Esophagus muscularis mucosa (tissue), 4 donors: ENCODE measurements around the gene PPP6R2. TPM values are rescaled to one million over a fixed set of nuclear protein-coding genes. Genes with fewer than 3 reads are reported as not detected.

ENCODE experiments used
- DNase-seq: peaks from one replicate; pipeline ENCODE4 v3.0.0-alpha.2; 2017; ENCODE audit errors: extremely low spot score
- H3K27ac ChIP-seq, 4 donors: fragments of 200-600 bp; sonication (generic); replicated peaks in 1 of 4; 1 replicate in 3 of 4; 2 replicates in 1 of 4; pipeline ENCODE4 v1.5.1; 2016 to 2019; ENCODE audit warnings: mild to moderate bottlenecking in 1 of 4
- H3K27me3 ChIP-seq, 4 donors: fragments of 200-600 bp; sonication (generic); one replicate each; pipeline versions ENCODE4 v1.5.1 to v1.6.0; 2016 to 2019
- H3K36me3 ChIP-seq, 4 donors: fragments of 200-600 bp; sonication (generic); one replicate each; pipeline ENCODE4 v1.5.1; 2016 to 2019
- H3K4me1 ChIP-seq, 4 donors: fragments of 200-600 bp; sonication (generic); one replicate each; pipeline ENCODE4 v1.5.1; 2016 to 2019
- H3K4me3 ChIP-seq, 4 donors: fragments of 200-600 bp; sonication (generic); 1 replicate in 2 of 4; 2 replicates in 2 of 4; pipeline ENCODE4 v1.5.1; 2016 to 2019; ENCODE audit warnings: mild to moderate bottlenecking in 4 of 4, moderate library complexity in 1 of 4
- H3K9me3 ChIP-seq, 4 donors: fragments of 200-600 bp; sonication (generic); 1 replicate in 3 of 4; 2 replicates in 1 of 4; pipeline ENCODE4 v1.5.1; 2016 to 2019
- EP300 ChIP-seq: sonication (generic); formaldehyde crosslinking; IDR thresholded peaks from one replicate; pipeline ENCODE4 v1.6.1; 2017; ENCODE audit warnings: antibody characterized with exemption
- POLR2A ChIP-seq: fragments of 450-650 bp; IDR thresholded peaks from one replicate; pipeline ENCODE4 v1.6.1; 2017; ENCODE audit warnings: antibody characterized with exemption, moderate library complexity, mild to moderate bottlenecking, low read depth
- POLR2AphosphoS5 ChIP-seq, 2 donors: sonication (generic); formaldehyde crosslinking; IDR thresholded peaks; one replicate each; pipeline ENCODE4 v1.6.1; 2017; ENCODE audit warnings: antibody characterized with exemption in 2 of 2
- WGBS: methylation state at CpG from one replicate; pipeline ENCODE4 v1.1.5; 2018; 5-methylcytosine and 5-hydroxymethylcytosine counted together
- intact Hi-C: fragments of 100-400 bp; cut with DNase I; formaldehyde crosslinking; loops from one replicate; pipeline ENCODE4 v1.15.1; 2023
- total RNA-seq, 4 donors: library from RNA; depleted of rRNA; stranded (reverse); fragments of >200 nt; gene quantifications; one replicate each; pipeline versions ENCODE4 v1.1.0 to v1.2.1, GENCODE V29; 2016
- TF ChIP-seq, protein P1 (sequence below), 3 experiments: fragments of 200-600 bp in 2 of 3; fragments of 450-650 bp in 1 of 3; sonication (generic) in 2 of 3; IDR thresholded peaks; one replicate each; pipeline ENCODE4 v1.5.1; 2017 to 2019; ENCODE audit warnings: antibody characterized with exemption in 3 of 3, mild to moderate bottlenecking in 2 of 3, moderate library complexity in 1 of 3

The PPP6R2 gene
- total RNA-seq, 4 donors from 2014 or later: 57.7 to 79.4 (median 65.3) TPM

DNA sequence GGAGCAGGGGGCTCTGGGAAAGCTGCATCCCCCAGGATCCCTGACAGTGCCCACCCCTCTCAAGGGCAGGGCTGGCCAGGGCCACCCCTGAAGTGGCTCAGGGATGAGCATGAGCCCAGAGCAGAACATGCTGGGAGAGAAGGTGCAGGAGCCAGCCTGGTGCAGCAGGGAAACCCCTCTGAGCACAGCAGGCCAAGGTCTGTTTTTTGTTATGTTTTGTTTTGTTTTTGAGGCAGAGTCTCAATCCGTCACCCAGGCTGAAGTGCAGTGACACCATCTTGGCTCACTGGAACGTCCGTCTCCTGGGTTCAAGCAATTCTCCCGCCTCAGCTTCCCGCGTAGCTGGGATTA lies 132.5 kb downstream of the PPP6R2 start:
- no peaks in the 10 kb centered on the region for H3K9me3 ChIP-seq
- intact Hi-C loops: loop anchor here (10.0 kb wide), 1 partner anchor 231 kb away; the partner anchor contains the start of gene TUBGCP6
- WGBS: 84% methylated on average over 6 of the region's 6 CpGs
- peaks cover 37 to 46% (median 42%) of the 10 kb centered on the region in 4 donors for H3K4me1 ChIP-seq
- H3K27ac ChIP-seq: peak overlapping the region; percentile 80 to 90 (median 88)
- no peaks in the 10 kb centered on the region for H3K36me3 ChIP-seq
- peak overlapping the region; percentile 84 to 98 (median 94) for H3K4me3 ChIP-seq
- TF ChIP-seq POLR2A (no peak), POLR2AphosphoS5 (IDR thresholded peaks at IDR 0.05) (no peak), EP300 (no peak)
- peaks cover 0 to 23% (median 5%) of the 10 kb centered on the region in 4 donors for H3K27me3 ChIP-seq
- no peak for DNase-seq

GRCh38 chr22:50476868-50477267 lies 133.7 kb downstream of the PPP6R2 start:
- H3K9me3 ChIP-seq: no peaks in the 10 kb centered on the region
- no peak overlapping the region for H3K27ac ChIP-seq
- DNase-seq: no peak
- H3K36me3 ChIP-seq: no peaks in the 10 kb centered on the region
- no peak for TF ChIP-seq POLR2A
- no peak for TF ChIP-seq POLR2AphosphoS5 (IDR thresholded peaks at IDR 0.05)
- no peak for TF ChIP-seq EP300
- TF ChIP-seq, protein P1, sequence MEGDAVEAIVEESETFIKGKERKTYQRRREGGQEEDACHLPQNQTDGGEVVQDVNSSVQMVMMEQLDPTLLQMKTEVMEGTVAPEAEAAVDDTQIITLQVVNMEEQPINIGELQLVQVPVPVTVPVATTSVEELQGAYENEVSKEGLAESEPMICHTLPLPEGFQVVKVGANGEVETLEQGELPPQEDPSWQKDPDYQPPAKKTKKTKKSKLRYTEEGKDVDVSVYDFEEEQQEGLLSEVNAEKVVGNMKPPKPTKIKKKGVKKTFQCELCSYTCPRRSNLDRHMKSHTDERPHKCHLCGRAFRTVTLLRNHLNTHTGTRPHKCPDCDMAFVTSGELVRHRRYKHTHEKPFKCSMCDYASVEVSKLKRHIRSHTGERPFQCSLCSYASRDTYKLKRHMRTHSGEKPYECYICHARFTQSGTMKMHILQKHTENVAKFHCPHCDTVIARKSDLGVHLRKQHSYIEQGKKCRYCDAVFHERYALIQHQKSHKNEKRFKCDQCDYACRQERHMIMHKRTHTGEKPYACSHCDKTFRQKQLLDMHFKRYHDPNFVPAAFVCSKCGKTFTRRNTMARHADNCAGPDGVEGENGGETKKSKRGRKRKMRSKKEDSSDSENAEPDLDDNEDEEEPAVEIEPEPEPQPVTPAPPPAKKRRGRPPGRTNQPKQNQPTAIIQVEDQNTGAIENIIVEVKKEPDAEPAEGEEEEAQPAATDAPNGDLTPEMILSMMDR (IDR thresholded peaks at IDR 0.05): no peak
- intact Hi-C loops: loop anchor here (10.0 kb wide), 1 partner anchor 232 kb away; the partner anchor contains the start of gene TUBGCP6
- H3K4me1 ChIP-seq: peaks cover 28 to 46% (median 41%) of the 10 kb centered on the region in 4 donors
- peaks cover 6 to 35% (median 18%) of the 10 kb centered on the region in 4 donors for H3K27me3 ChIP-seq
- 88% methylated on average over 6 of the region's 7 CpGs for WGBS
- H3K4me3 ChIP-seq: no peak overlapping the region

- Histone ChIP-seq H3K9me3 (no peaks in the 10 kb centered on the region), H3K27me3 (peaks cover 10 to 46% (median 28%) of the 10 kb centered on the region in 4 donors), H3K4me3 (no peak overlapping the region), H3K4me1 (peaks cover 19 to 42% (median 36%) of the 10 kb centered on the region in 4 donors), H3K36me3 (no peaks in the 10 kb centered on the region), H3K27ac (no peak overlapping the region)
- intact Hi-C loops: loop anchor here (10.0 kb wide), 1 partner anchor 233 kb away; the partner anchor contains the start of gene TUBGCP6
- TF ChIP-seq POLR2AphosphoS5 (IDR thresholded peaks at IDR 0.05) (no peak), POLR2A (no peak), EP300 (no peak)
- TF ChIP-seq, protein P1 (IDR thresholded peaks at IDR 0.05): no peak
- 85% methylated on average over 11 of the region's 12 CpGs for WGBS
- no peak for DNase-seq
Observed at GRCh38 chr22:50477923-50478322, 134.8 kb downstream of the PPP6R2 start.

- intact Hi-C loops: loop anchor here (10.0 kb wide), 1 partner anchor 235 kb away; the partner anchor contains the start of gene TUBGCP6
- no peak for DNase-seq
Observed at GRCh38 chr22:50479721-50480120, 136.6 kb downstream of the PPP6R2 start.

GRCh38 chr22:50481045-50481439 lies 137.9 kb downstream of the PPP6R2 start:
- Histone ChIP-seq H3K27ac (no peak overlapping the region), H3K27me3 (peaks cover 10 to 75% (median 44%) of the 10 kb centered on the region in 4 donors), H3K36me3 (no peaks in the 10 kb centered on the region), H3K9me3 (no peaks in the 10 kb centered on the region), H3K4me1 (peaks cover 3 to 19% (median 16%) of the 10 kb centered on the region in 4 donors), H3K4me3 (peak overlapping the region; percentile 46 to 61 (median 52))
- DNase-seq: no peak
- intact Hi-C loops: no loop called here
- WGBS: 27% methylated on average over 3 of the region's 45 CpGs
- no peak for TF ChIP-seq EP300
- no peak for TF ChIP-seq POLR2A
- TF ChIP-seq, protein P1 (IDR thresholded peaks at IDR 0.05): no peak
- no peak for TF ChIP-seq POLR2AphosphoS5 (IDR thresholded peaks at IDR 0.05)

More at GRCh38 chr22:50479721-50480120, 136.6 kb downstream of the PPP6R2 start:
- Histone ChIP-seq H3K27ac (no peak overlapping the region), H3K4me3 (no peak overlapping the region), H3K27me3 (peaks cover 10 to 64% (median 40%) of the 10 kb centered on the region in 4 donors), H3K9me3 (no peaks in the 10 kb centered on the region), H3K4me1 (peaks cover 8 to 28% (median 23%) of the 10 kb centered on the region in 4 donors), H3K36me3 (no peaks in the 10 kb centered on the region)
- 79% methylated on average over 11 of the region's 11 CpGs for WGBS
- no peak for TF ChIP-seq EP300
- TF ChIP-seq POLR2A: no peak
- TF ChIP-seq, protein P1 (IDR thresholded peaks at IDR 0.05): no peak
- TF ChIP-seq POLR2AphosphoS5 (IDR thresholded peaks at IDR 0.05): no peak
